GM23248 (cell line): ENCODE results near the gene HOMER2.

ENCODE experiments used
- EZH2 ChIP-seq: fragments of 200-600 bp; sonication (generic); IDR thresholded peaks from 2 replicates; pipeline ENCODE4 v1.6.1; 2018; ENCODE audit warnings: antibody characterized with exemption, mild to moderate bottlenecking; ENCODE audit not compliant: insufficient read depth, poor library complexity, severe bottlenecking
- EZH2phosphoT487 ChIP-seq: fragments of 200-600 bp; sonication (generic); IDR thresholded peaks from 2 replicates; pipeline ENCODE4 v1.6.1; 2018; ENCODE audit warnings: antibody characterized with exemption, moderate library complexity, mild to moderate bottlenecking, low read depth; ENCODE audit not compliant: insufficient read depth

GRCh38 chr15:82878325-82878724 lies 74.2 kb downstream of the HOMER2 start:
- TF ChIP-seq EZH2 (no peak), EZH2phosphoT487 (no peak)
